NCI-H2196 (cell line): ENCODE data around the gene TICAM1.

Experiments used
- DNase-seq: peaks from one replicate; lab custom pipeline; 2025; ENCODE audit not compliant: unreplicated experiment; lab: John Stamatoyannopoulos, UW

TICAM1 gene

GRCh38 chr19:4773047-4773640, 58.4 kb downstream of the TICAM1 start:
- no peak for DNase-seq

DNA sequence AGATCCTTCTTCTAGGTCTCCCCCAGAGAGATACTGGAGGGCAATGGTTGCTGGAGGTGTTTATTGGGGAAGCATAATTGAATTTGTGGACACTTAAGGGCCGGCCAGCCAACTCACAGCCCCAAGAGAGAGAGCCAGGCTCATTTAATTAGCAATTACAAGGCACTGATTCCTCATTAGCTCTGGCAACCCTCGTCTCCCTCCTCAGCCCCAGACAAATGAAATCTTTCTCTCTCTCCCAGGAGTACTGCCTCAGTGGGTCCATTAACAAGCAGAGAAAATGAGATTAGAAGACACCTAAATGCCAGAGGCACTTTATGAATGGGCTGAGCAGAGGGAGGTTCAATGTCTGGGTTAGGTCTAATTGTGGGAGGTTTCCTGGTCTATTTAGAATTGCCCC, 58.9 kb downstream of the TICAM1 start:
- no peak for DNase-seq

GRCh38 chr19:4768934-4769777, 62.4 kb downstream of the TICAM1 start:
- peak; percentile 92 for DNase-seq
